ENCODE results near the gene FAM120A. TPM values are rescaled to one million over a fixed set of nuclear protein-coding genes. Genes with fewer than 3 reads are reported as not detected.

FAM120A gene
- total and polyA plus RNA-seq, 2 donors (not counting 1 experiment from before 2014, with no cell fraction given), result 85.8 to 136 TPM

GRCh38 chr9:93560991-93561390 is 109.5 kb downstream of the FAM120A start:
- Histone ChIP-seq H3K9ac (ENCODE audit: insufficient read depth, low read length) (no peak overlapping the region), H3K4me3 (replicated peaks in 1 of 4; ENCODE audit: control extremely low read depth in 1 of 4, insufficient read depth in 1 of 4, low read depth in 3 of 4, low read length in 4 of 4) (no peak overlapping the region)

DNA sequence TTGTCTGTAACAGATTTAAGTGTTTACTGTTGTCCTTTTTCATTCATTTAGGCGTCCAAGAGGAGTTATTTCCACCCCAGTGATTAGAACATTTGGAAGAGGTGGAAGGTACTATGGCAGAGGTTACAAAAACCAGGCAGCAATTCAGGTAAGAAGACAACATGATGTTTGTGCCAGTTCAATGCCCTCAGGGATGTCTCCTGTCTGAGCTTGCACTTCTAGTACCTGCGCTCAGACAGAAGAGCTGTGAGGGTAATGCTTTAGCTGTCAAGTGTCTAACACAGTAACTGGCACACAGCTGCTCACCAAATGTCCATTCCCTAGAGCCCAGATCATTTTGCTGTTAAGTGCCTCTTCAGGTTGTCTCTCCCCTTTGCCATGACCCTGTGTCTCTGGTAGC is 110.7 kb downstream of the FAM120A start:
- Histone ChIP-seq H3K27me3 (ENCODE audit: control insufficient read depth, insufficient read depth, low read length) (no peaks in the 10 kb centered on the region), H3K9me3 (ENCODE audit: control insufficient read depth, insufficient read depth, low read depth, low read length) (no peaks in the 10 kb centered on the region), H3K27ac (ENCODE audit: insufficient read depth, low read length) (no peak overlapping the region), H3K4me3 (replicated peaks in 1 of 4; ENCODE audit: control extremely low read depth in 1 of 4, insufficient read depth in 1 of 4, low read depth in 3 of 4, low read length in 4 of 4) (no peak overlapping the region), H4K20me1 (ENCODE audit: control insufficient read depth, extremely low read depth, insufficient read depth, low read length) (no peaks in the 10 kb centered on the region), H2AFZ (ENCODE audit: low read length) (no peak overlapping the region), H3K4me2 (ENCODE audit: extremely low read depth, insufficient read depth, low read length) (no peak overlapping the region), H3K36me3 (ENCODE audit: control insufficient read depth, insufficient read depth, low read length) (peaks cover 27% of the 10 kb centered on the region), H3K4me1 (ENCODE audit: control insufficient read depth, extremely low read depth, insufficient read depth, low read length) (no peaks in the 10 kb centered on the region), H3K9ac (ENCODE audit: insufficient read depth, low read length) (no peak overlapping the region), H3K79me2 (ENCODE audit: control insufficient read depth, insufficient read depth, low read length) (no peaks in the 10 kb centered on the region)
- no peak for DNase-seq (ENCODE audit: low read depth in 2 of 2)
- TF ChIP-seq, protein P1, sequence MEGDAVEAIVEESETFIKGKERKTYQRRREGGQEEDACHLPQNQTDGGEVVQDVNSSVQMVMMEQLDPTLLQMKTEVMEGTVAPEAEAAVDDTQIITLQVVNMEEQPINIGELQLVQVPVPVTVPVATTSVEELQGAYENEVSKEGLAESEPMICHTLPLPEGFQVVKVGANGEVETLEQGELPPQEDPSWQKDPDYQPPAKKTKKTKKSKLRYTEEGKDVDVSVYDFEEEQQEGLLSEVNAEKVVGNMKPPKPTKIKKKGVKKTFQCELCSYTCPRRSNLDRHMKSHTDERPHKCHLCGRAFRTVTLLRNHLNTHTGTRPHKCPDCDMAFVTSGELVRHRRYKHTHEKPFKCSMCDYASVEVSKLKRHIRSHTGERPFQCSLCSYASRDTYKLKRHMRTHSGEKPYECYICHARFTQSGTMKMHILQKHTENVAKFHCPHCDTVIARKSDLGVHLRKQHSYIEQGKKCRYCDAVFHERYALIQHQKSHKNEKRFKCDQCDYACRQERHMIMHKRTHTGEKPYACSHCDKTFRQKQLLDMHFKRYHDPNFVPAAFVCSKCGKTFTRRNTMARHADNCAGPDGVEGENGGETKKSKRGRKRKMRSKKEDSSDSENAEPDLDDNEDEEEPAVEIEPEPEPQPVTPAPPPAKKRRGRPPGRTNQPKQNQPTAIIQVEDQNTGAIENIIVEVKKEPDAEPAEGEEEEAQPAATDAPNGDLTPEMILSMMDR (conservative IDR thresholded peaks at IDR 0.05 in 1 of 2, IDR thresholded peaks at IDR 0.05 in 1 of 2; ENCODE audit: low read depth in 1 of 2, low read length in 2 of 2), result no peak
- no peak for TF ChIP-seq EZH2 (IDR thresholded peaks at IDR 0.05; ENCODE audit: low read length, missing control alignments)

More at GRCh38 chr9:93560991-93561390, 109.5 kb downstream of the FAM120A start:
- peaks cover 27% of the 10 kb centered on the region for H3K36me3 ChIP-seq (ENCODE audit: control insufficient read depth, insufficient read depth, low read length)
- H4K20me1 ChIP-seq (ENCODE audit: control insufficient read depth, extremely low read depth, insufficient read depth, low read length), result no peaks in the 10 kb centered on the region
- H3K27ac ChIP-seq (ENCODE audit: insufficient read depth, low read length), result no peak overlapping the region
- H3K4me1 ChIP-seq (ENCODE audit: control insufficient read depth, extremely low read depth, insufficient read depth, low read length), result no peaks in the 10 kb centered on the region
- H2AFZ ChIP-seq (ENCODE audit: low read length), result no peak overlapping the region
- TF ChIP-seq, protein P1 (conservative IDR thresholded peaks at IDR 0.05 in 1 of 2, IDR thresholded peaks at IDR 0.05 in 1 of 2; ENCODE audit: low read depth in 1 of 2, low read length in 2 of 2), result no peak
- no peak for TF ChIP-seq EZH2 (IDR thresholded peaks at IDR 0.05; ENCODE audit: low read length, missing control alignments)
- no peak overlapping the region for H3K4me2 ChIP-seq (ENCODE audit: extremely low read depth, insufficient read depth, low read length)
- no peak for DNase-seq (ENCODE audit: low read depth in 2 of 2)
- H3K27me3 ChIP-seq (ENCODE audit: control insufficient read depth, insufficient read depth, low read length), result no peaks in the 10 kb centered on the region
- H3K79me2 ChIP-seq (ENCODE audit: control insufficient read depth, insufficient read depth, low read length), result no peaks in the 10 kb centered on the region
- no peaks in the 10 kb centered on the region for H3K9me3 ChIP-seq (ENCODE audit: control insufficient read depth, insufficient read depth, low read depth, low read length)

GRCh38 chr9:93565089-93565488 is 113.6 kb downstream of the FAM120A start:
- peaks cover 14% of the 10 kb centered on the region for H3K36me3 ChIP-seq (ENCODE audit: control insufficient read depth, insufficient read depth, low read length)
- no peak overlapping the region for H3K4me2 ChIP-seq (ENCODE audit: extremely low read depth, insufficient read depth, low read length)
- no peak overlapping the region for H2AFZ ChIP-seq (ENCODE audit: low read length)
- H4K20me1 ChIP-seq (ENCODE audit: control insufficient read depth, extremely low read depth, insufficient read depth, low read length), result no peaks in the 10 kb centered on the region
- DNase-seq (ENCODE audit: low read depth in 2 of 2), result no peak
- no peak overlapping the region for H3K27ac ChIP-seq (ENCODE audit: insufficient read depth, low read length)
- H3K27me3 ChIP-seq (ENCODE audit: control insufficient read depth, insufficient read depth, low read length), result no peaks in the 10 kb centered on the region
- no peak for TF ChIP-seq EZH2 (IDR thresholded peaks at IDR 0.05; ENCODE audit: low read length, missing control alignments)
- TF ChIP-seq, protein P1 (conservative IDR thresholded peaks at IDR 0.05 in 1 of 2, IDR thresholded peaks at IDR 0.05 in 1 of 2; ENCODE audit: low read depth in 1 of 2, low read length in 2 of 2), result no peak
- H3K9ac ChIP-seq (ENCODE audit: insufficient read depth, low read length), result no peak overlapping the region
- H3K4me1 ChIP-seq (ENCODE audit: control insufficient read depth, extremely low read depth, insufficient read depth, low read length), result no peaks in the 10 kb centered on the region
- no peaks in the 10 kb centered on the region for H3K9me3 ChIP-seq (ENCODE audit: control insufficient read depth, insufficient read depth, low read depth, low read length)
- no peaks in the 10 kb centered on the region for H3K79me2 ChIP-seq (ENCODE audit: control insufficient read depth, insufficient read depth, low read length)
- H3K4me3 ChIP-seq (replicated peaks in 1 of 4; ENCODE audit: control extremely low read depth in 1 of 4, insufficient read depth in 1 of 4, low read depth in 3 of 4, low read length in 4 of 4), result no peak overlapping the region

All from fibroblast of lung (primary cell).